Measurements from ENCODE around the gene DOK5.

Gene DOK5

GRCh38 chr20:54514028-54514607 lies 38.7 kb downstream of the DOK5 start:
- no peak for DNase-seq (ENCODE audit: low spot score)

GRCh38 chr20:54515793-54516628 lies 40.6 kb downstream of the DOK5 start:
- DNase-seq (ENCODE audit: low spot score) = no peak

DNA sequence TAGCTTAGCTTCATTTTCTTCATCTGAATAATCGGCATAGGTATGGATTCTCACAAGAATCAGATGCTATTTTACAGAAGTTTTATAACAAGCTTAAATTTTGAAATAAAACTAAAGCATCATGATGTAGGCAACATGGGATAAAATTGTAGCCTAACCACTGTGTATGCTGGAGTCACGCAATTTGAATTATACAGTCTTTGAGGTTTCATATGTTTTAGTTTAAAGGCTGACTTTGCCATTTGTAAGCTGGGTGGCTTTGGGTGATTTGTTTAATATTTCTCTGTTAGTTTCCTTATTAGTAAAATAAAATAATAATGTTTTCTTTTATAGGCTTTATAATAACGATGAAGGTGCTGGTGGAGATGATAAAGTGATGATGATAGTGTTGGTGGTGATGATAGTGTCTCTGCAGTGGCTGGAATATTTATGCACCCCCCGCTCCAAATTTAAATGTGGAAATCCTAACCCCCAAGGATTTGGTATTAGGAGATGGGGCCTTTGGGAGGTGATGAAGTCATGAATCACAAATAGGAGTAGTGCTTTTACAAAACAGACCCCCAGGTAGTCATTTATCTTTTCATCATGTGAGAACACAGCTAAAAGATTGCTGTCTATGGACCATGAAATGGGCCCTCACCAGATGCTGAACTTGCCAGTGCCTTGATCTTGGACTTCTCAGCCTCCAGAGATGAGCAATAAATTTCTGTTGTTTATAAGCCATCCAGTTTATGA lies 42.0 kb downstream of the DOK5 start:
- DNase-seq (ENCODE audit: low spot score) = no peak

- DNase-seq (ENCODE audit: low spot score) = no peak
Measured at GRCh38 chr20:54524849-54525248, 49.5 kb downstream of the DOK5 start.

- DNase-seq (ENCODE audit: low spot score) = no peak
Measured at GRCh38 chr20:54525916-54526590, 50.7 kb downstream of the DOK5 start.

- DNase-seq (ENCODE audit: low spot score) = no peak
Measured at GRCh38 chr20:54526801-54527200, 51.4 kb downstream of the DOK5 start.

DNA sequence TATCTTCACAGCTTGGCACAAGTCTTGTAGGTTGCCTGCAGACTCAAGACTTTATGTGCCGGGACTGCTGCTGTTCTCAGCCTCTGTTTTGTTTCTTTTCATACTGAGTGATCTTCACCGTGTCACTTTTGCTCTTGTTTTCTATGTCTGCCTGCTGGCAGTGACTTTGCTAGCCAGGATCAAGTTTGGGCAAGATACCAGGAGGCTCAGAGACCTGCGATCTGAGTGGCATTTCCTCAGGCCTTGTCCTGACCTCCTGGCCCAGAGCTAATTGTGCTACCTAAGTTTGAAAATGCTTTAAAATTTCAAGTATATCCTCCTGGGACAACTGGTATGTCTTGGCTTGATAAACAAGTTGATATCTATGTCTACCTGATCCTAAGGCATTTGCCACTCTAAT lies 57.2 kb downstream of the DOK5 start:
- no peak for DNase-seq (ENCODE audit: low spot score)

DNA sequence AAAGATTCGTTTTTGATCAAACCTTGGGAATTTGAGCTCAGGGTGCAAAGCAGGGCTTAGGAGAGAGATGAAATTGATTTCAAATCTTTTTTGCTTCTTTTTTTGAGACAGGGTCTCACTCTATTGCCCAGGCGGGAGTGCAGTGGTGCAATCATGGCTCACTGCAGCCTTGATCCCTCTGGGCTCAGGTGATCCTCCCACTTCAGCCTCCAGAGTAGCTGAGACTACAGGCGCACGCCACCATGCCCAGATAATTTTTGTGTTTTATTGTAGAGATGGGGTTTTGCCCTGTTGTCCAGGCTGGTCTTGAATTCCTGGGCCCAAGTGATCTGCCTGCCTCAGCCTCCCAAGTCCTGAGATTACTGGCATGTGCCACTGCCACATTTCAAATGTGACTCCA lies 58.7 kb downstream of the DOK5 start:
- DNase-seq (ENCODE audit: low spot score) = no peak

DNA sequence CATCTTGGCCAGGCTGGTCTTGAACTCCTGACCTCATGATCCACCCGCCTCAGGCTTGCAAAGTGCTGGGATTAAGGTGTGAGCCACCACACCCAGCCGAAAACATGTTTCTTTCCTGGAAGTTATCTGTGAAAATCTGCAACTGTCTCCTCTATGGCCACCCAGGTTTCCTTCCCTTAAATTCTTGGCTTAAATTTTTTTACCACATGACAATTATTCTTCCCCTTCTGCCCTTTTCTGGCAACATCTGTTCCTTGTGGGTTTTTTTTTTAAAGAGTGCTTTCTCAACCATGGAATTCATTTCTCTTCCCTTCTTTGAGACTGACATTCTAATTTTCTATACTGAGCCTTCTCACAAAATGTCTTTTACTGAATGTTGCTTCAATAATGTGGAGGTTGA lies 59.6 kb downstream of the DOK5 start:
- no peak for DNase-seq (ENCODE audit: low spot score)

GRCh38 chr20:54535746-54536145 lies 60.4 kb downstream of the DOK5 start:
- DNase-seq (ENCODE audit: low spot score) = no peak

- no peak for DNase-seq (ENCODE audit: low spot score)
Measured at GRCh38 chr20:54539521-54540046, 64.2 kb downstream of the DOK5 start.

DNA sequence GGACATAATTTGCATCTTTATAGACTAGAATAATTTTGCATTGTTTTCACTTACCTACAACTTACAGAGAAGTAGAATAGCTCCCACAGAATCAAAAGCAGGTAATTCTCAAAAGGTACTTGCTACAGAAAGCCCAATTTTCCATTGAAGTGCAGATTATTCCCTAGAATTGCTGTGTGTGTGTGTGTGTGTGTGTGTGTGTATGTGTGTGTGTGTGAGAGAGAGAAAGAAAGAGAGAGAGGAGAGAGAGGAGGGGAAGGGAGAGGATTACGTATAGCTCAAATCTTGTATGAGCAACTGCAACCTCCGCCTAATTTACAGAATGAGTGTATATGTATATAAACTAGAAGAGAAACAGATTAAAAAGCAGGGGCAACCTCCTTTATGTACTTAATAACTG lies 68.0 kb downstream of the DOK5 start:
- no peak for DNase-seq (ENCODE audit: low spot score)

DNA sequence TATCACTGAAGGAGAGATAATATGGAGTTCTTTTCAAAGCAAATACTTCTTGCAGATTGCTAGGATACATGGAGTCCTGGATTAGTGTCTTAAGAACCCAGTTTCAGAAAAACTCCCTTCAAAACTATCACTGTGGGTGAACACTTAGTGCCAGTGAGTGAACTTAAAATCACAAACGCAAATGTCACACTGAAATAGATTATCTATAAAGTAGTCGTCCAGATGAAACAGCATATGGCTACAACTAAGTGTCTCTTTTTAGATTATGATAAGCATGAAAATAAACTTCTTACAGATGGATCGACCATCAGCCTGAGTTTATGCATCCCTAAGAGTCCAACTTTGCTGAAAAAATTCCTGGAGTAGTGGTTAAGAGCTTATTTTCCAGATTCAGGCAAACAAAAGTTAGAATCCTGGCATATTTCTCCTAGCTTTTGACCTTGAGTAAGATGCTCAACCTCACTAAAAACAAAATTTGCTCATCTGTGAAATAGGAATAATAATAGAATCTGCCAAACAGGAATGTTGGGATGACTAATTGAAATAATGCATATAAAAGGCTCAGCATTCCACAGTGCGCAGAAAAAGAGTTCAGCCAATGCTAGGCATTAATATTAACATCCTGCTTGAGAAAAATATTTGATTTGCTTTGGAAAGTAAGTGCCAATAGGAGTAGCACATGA lies 70.4 kb downstream of the DOK5 start:
- no peak for DNase-seq (ENCODE audit: low spot score)

DNA sequence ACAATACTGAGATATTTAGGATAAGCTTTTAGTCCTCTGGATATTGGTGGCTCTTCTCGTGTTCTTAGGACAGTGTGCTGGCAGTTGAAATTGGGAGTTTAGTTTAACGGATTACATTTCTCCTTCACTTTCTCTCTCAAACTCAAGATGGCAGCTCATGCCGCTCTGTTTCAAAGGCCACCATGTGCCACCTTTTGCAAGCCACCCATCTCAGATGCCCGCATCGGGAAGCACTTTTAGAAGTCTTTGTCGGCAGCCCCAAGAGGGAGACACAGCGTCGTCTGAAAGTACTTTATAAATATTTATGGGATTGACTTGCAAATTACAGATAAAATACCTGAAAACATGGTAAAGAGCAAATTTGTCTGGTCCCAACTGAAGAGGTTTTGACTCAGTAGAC lies 73.5 kb downstream of the DOK5 start:
- DNase-seq (ENCODE audit: low spot score) = no peak

DNA sequence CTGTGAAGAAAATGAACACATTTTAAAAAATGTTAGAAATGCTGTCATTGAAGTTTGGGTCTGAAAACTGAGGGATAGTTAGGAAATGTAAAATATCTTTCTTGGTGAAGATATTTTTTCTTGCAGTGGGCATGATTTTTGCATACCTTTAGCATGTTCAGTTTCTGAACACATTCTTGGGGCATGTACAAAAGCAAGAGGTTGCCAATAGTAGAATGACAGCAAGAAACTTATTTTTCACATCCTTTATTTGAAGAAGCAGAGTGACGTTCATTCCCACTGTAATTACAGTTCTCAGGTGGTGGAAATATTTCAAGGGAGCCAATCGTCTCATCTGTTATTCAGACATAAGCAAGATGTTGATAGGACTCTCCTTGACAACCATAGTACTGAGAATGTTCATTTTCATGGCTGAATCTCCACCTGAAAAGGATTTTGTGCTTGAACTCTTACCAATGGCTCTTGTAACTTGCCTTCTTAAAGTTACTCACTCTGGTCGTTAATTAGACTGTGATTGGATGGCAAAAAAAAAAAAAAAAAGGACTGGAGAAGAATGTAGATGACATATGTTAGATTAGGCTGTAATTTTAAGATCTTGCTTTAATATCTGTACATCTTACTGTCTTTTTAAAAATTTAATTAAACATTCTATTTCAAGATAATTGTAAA lies 74.4 kb downstream of the DOK5 start:
- DNase-seq (ENCODE audit: low spot score) = no peak

- no peak for DNase-seq (ENCODE audit: low spot score)
Measured at GRCh38 chr20:54550776-54551396, 75.5 kb downstream of the DOK5 start.

DNA sequence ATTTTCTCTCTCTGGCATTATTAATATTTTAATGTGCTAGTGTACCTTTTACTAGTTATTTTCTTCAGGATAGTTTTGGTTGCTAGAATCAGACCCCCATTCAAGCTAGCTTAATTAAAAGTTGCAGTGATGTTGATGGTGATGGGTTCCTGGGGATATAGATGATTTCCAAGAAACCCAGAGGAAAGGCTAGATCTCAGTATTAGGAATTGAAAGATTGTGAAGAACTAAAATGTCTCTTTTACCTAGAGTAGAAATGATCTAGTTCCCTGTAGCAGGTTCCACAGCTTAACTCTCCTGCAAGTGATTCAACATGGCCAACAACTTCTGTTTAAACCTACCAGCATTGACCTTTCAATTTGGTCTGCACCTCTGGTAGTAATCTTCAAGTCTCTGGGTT lies 78.6 kb downstream of the DOK5 start:
- DNase-seq (ENCODE audit: low spot score) = no peak

- DNase-seq (ENCODE audit: low spot score) = no peak
Measured at GRCh38 chr20:54555150-54555549, 79.8 kb downstream of the DOK5 start.

GRCh38 chr20:54556406-54556805 lies 81.0 kb downstream of the DOK5 start:
- DNase-seq (ENCODE audit: low spot score) = no peak

GRCh38 chr20:54557806-54558590 lies 82.6 kb downstream of the DOK5 start:
- DNase-seq (ENCODE audit: low spot score) = no peak
